ENCODE data around the gene TMCC3. TPM values are rescaled to one million over a fixed set of nuclear protein-coding genes. Genes with fewer than 3 reads are reported as not detected.

Gene TMCC3
- polyA plus RNA-seq, 1 donor from 2014 or later, result 1.9 TPM

DNA sequence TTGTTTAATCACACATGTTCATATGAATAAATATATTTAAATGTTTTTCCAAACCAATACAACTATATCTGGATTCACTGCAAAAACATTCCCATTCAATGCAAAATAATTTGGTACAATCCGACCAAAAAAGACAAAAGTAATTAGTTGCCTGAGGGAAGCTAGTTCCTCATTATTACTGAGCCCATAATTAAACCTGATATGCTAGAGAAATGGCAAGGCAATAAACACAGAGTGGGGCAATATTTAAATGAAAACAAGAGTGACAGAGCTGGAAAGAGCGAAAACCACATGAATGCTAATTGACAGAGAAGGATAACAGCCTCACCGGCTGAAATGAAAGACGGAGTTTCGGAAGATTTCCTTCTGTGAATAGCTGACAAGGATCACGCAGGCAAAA is 82.6 kb downstream of the TMCC3 start:
- no peaks in the 10 kb centered on the region for H3F3A ChIP-seq (ENCODE audit: insufficient read depth, low read length, poor library complexity, severe bottlenecking)
- H3K9ac ChIP-seq (ENCODE audit: low read length), result no peak overlapping the region
- H3K79me2 ChIP-seq (replicated peaks; ENCODE audit: insufficient read depth, low read length), result no peaks in the 10 kb centered on the region
- H3K27ac ChIP-seq (ENCODE audit: low read length), result no peak overlapping the region
- no peaks in the 10 kb centered on the region for H3K36me3 ChIP-seq (ENCODE audit: insufficient read depth, low read length)
- no peaks in the 10 kb centered on the region for H3K9me2 ChIP-seq (ENCODE audit: insufficient read depth, low read length)
- H4K20me1 ChIP-seq (ENCODE audit: insufficient read depth), result no peaks in the 10 kb centered on the region
- no peak overlapping the region for H3K4me2 ChIP-seq (ENCODE audit: low read length)
- H3K9me3 ChIP-seq (ENCODE audit: low read length), result no peaks in the 10 kb centered on the region
- no peaks in the 10 kb centered on the region for H3K27me3 ChIP-seq (ENCODE audit: insufficient read depth, low read depth, low read length)
- no peak for TF ChIP-seq RAD21 (conservative IDR thresholded peaks at IDR 0.05)
- TF ChIP-seq MXI1 (conservative IDR thresholded peaks at IDR 0.05; ENCODE audit: poor library complexity, severe bottlenecking), result no peak
- no peak for TF ChIP-seq SMC3 (conservative IDR thresholded peaks at IDR 0.05; ENCODE audit: poor library complexity)
- TF ChIP-seq, protein P1, sequence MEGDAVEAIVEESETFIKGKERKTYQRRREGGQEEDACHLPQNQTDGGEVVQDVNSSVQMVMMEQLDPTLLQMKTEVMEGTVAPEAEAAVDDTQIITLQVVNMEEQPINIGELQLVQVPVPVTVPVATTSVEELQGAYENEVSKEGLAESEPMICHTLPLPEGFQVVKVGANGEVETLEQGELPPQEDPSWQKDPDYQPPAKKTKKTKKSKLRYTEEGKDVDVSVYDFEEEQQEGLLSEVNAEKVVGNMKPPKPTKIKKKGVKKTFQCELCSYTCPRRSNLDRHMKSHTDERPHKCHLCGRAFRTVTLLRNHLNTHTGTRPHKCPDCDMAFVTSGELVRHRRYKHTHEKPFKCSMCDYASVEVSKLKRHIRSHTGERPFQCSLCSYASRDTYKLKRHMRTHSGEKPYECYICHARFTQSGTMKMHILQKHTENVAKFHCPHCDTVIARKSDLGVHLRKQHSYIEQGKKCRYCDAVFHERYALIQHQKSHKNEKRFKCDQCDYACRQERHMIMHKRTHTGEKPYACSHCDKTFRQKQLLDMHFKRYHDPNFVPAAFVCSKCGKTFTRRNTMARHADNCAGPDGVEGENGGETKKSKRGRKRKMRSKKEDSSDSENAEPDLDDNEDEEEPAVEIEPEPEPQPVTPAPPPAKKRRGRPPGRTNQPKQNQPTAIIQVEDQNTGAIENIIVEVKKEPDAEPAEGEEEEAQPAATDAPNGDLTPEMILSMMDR (IDR thresholded peaks at IDR 0.05; ENCODE audit: poor library complexity, severe bottlenecking), result no peak
- no peak for TF ChIP-seq EZH2 (IDR thresholded peaks at IDR 0.05; ENCODE audit: borderline replicate concordance, insufficient read depth, low read length, poor library complexity, severe bottlenecking)
- TF ChIP-seq POLR2AphosphoS5 (IDR thresholded peaks at IDR 0.05), result no peak
- TF ChIP-seq, protein P2, sequence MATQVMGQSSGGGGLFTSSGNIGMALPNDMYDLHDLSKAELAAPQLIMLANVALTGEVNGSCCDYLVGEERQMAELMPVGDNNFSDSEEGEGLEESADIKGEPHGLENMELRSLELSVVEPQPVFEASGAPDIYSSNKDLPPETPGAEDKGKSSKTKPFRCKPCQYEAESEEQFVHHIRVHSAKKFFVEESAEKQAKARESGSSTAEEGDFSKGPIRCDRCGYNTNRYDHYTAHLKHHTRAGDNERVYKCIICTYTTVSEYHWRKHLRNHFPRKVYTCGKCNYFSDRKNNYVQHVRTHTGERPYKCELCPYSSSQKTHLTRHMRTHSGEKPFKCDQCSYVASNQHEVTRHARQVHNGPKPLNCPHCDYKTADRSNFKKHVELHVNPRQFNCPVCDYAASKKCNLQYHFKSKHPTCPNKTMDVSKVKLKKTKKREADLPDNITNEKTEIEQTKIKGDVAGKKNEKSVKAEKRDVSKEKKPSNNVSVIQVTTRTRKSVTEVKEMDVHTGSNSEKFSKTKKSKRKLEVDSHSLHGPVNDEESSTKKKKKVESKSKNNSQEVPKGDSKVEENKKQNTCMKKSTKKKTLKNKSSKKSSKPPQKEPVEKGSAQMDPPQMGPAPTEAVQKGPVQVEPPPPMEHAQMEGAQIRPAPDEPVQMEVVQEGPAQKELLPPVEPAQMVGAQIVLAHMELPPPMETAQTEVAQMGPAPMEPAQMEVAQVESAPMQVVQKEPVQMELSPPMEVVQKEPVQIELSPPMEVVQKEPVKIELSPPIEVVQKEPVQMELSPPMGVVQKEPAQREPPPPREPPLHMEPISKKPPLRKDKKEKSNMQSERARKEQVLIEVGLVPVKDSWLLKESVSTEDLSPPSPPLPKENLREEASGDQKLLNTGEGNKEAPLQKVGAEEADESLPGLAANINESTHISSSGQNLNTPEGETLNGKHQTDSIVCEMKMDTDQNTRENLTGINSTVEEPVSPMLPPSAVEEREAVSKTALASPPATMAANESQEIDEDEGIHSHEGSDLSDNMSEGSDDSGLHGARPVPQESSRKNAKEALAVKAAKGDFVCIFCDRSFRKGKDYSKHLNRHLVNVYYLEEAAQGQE (IDR thresholded peaks at IDR 0.05; ENCODE audit: borderline replicate concordance), result no peak
- no peak for TF ChIP-seq EP300 (conservative IDR thresholded peaks at IDR 0.05; ENCODE audit: poor library complexity, severe bottlenecking)
- TF ChIP-seq TAF1 (IDR thresholded peaks at IDR 0.05; ENCODE audit: low read depth), result no peak
- no peak overlapping the region for H2AFZ ChIP-seq (ENCODE audit: low read depth, low read length)
- no peak overlapping the region for H3K4me3 ChIP-seq (ENCODE audit: low read length)

DNA sequence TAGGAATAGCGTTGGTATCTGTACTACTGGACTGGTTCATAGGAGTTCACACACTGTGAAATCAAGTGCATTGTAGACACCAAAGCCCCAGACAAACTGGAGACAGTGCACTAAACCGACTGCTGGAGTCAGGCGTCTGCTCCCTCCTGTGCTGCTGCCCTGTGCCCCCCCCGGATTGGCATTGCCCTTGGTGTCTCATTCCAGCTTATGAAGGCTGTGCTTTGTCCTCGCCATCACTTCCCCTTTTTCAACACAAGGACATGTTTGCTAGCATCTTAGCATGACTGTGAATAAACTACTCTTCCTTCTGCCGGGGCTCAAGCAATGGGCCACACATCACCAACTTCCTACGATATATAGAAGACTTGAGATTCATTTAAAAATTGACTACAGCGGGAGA is 84.0 kb downstream of the TMCC3 start:
- Histone ChIP-seq H4K20me1 (ENCODE audit: insufficient read depth) (no peaks in the 10 kb centered on the region), H3F3A (ENCODE audit: insufficient read depth, low read length, poor library complexity, severe bottlenecking) (no peaks in the 10 kb centered on the region), H3K4me2 (ENCODE audit: low read length) (no peak overlapping the region), H3K79me2 (replicated peaks; ENCODE audit: insufficient read depth, low read length) (no peaks in the 10 kb centered on the region), H3K4me3 (ENCODE audit: low read length) (no peak overlapping the region), H3K36me3 (ENCODE audit: insufficient read depth, low read length) (no peaks in the 10 kb centered on the region), H3K27ac (ENCODE audit: low read length) (no peak overlapping the region), H3K9ac (ENCODE audit: low read length) (no peak overlapping the region), H3K27me3 (ENCODE audit: insufficient read depth, low read depth, low read length) (no peaks in the 10 kb centered on the region), H2AFZ (ENCODE audit: low read depth, low read length) (no peak overlapping the region), H3K9me2 (ENCODE audit: insufficient read depth, low read length) (no peaks in the 10 kb centered on the region), H3K9me3 (ENCODE audit: low read length) (no peaks in the 10 kb centered on the region)
- TF ChIP-seq MXI1 (conservative IDR thresholded peaks at IDR 0.05; ENCODE audit: poor library complexity, severe bottlenecking), result no peak
- no peak for TF ChIP-seq EP300 (conservative IDR thresholded peaks at IDR 0.05; ENCODE audit: poor library complexity, severe bottlenecking)
- no peak for TF ChIP-seq TAF1 (IDR thresholded peaks at IDR 0.05; ENCODE audit: low read depth)
- TF ChIP-seq, protein P1 (IDR thresholded peaks at IDR 0.05; ENCODE audit: poor library complexity, severe bottlenecking), result no peak
- no peak for TF ChIP-seq SMC3 (conservative IDR thresholded peaks at IDR 0.05; ENCODE audit: poor library complexity)
- TF ChIP-seq POLR2AphosphoS5 (IDR thresholded peaks at IDR 0.05), result no peak

Data from neural cell (in vitro differentiated cells).